ENCODE measurements around the gene WNT9A.
A peak's percentile ranks its signal among the peaks of the same experiment; 100 is the strongest.

Gene WNT9A

DNA sequence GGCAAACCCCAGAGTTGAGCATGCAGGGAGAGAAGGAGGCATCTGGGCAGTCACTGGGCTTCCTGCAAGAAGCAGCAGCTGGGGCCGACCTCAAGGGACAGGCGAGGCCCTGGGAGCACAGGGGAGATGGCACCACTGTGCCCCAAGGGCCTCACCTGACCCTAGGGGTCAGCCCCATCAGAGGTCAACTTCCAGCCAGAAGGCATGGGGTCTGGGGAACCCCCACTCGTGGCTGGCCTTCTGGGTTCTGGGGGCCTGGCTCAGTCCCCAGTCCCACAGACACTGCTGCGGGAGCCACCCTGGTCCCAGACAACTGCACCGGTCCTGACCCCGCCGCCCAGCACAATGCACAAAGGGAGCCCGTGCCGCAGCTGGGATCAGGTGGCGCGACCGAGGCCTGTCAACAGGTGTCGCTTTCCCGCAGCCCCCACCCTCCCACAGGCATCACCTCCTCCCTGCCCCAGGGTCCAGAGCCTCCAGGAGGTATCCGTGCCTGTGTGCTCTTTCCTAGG, 6.2 kb downstream of the WNT9A start:
- no peak for DNase-seq

DNA sequence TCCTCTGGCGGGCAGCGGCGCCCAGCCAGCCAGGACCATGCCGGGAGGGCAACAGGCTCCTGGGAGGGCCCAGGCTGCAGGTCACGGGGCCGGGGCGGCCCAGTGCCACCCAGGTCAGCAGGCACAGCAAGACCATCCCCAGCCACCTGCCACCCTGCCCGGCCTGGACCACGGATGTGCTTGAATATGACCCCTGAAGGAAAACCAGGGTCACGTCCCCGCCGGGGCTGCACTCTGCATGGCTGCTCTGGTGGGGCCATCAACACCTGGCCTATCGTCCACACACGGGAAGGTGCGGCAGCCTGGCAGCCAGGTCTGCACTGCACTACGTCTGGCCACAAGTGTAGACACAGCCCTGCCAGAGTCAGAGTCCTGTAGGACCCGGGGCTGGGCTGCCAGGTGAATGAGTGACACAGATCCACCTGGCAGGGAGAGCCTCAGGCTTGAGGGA, 6.9 kb downstream of the WNT9A start:
- DNase-seq, result no peak

DNA sequence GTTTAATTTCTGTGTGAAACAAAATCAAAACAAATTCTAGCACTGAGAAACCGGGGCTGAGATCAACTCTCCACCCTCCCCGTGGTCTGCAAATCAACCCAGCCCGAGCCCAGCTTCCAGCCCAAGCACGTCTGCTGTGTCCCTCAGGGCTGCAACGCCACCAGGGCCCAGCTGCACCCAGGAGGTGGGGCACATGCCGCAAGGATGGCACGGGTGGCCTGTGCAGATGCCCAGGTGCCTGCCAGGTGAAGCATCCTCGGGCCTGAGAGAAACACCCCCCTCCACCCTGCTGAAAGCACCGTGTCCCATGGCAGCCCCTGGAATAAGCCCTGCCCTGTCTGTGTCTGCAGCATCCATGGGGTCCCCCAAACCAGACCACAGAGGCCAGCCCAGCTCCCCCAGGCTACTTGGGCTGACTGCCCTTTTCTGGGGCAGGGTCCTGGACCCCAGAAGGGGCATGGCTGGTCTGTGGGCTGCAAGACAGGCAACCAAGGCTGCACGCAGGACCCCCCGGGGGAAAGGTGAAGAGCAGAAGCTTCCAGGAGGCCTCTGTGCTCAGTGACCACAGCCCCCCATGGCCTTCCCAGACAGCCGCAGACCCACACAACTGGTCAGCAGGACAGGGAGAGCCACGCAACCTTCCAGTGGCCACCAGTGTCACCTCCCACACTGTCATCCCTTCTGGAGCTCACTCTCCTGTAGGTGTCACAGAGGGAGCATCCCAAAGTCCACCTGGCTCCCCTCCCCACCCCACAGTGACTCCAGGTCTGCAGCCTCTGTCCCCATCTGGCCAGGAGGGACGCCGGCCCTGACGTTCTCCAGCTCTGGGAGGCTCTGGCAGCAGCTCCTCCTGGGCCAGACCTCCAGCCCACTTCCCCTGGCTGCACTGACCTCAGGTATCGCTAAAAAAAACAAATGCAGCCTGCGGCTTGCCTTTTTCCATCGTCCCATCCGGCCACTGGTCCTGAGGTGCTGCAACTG, 7.7 kb downstream of the WNT9A start:
- DNase-seq, result no peak

DNA sequence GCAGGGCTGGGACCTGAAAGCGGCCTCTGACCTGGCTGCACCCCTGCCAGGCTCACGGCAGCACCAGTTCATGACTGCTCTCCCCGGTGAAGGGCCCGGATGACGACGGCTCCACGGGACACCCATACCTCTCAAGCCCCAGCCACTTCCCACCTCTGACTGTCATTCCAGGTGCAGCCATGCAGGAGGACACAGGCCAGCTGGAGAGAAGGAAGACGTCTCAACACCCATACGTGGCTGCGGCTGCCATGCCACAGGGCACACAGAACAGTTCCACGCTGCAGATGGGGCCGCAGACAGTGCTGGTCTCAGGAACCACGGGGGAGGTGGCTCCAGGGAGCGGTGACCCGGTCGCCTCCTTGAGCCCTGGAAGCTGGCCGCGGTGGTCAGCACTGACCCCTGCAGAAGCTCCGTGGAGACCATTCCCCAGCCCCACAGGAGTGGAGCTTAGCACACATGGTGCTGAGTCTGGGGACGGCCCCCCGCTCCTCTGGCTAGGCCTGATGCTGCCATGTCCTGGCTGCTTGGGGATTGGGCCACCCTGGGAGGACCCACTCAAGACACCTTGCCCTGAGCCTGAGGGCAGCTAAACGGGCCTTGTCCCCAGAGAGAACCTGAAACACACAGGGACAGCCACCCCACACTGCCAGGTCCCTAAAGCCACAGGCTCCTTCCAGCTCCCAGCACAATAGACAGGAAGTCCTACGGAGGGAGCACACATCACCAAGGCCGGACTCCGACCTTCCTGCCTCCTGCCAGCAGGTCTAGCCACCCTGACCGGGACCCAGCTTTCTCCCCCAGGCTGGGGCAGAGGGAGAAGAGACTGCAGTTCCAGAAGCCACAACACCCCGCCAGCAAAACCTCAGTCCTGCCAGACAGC, 8.6 kb downstream of the WNT9A start:
- no peak for DNase-seq

DNA sequence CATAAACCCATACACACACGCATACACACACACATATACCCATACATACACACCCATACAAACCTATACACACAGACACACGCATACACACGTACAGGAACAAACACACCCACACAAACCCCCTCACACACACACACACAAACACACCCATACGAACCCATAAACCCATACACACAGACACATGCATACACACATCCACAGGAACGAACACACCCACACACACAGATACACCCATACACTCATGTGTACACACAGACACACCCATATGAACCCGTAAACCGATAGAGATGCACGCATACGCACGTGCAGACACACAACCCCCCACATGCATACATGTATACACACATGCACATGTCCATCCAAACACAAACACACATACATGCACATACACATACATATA, 9.5 kb downstream of the WNT9A start:
- DNase-seq, result no peak

DNA sequence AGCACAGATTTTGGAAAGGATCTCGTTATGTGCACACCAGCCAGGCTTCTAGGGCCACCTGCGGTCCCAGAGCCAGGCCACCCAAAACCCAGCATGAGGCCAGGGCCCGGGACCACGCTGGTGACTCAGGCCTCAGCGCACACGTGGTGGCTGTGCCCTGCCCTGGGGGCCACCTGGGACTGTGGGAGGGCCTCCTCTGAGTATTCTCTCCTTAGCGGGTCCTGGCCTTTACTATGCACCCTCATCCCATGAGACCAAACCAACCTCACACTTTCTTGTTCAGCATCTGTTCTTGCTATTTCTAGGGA, 9.9 kb downstream of the WNT9A start:
- DNase-seq, result no peak

DNA sequence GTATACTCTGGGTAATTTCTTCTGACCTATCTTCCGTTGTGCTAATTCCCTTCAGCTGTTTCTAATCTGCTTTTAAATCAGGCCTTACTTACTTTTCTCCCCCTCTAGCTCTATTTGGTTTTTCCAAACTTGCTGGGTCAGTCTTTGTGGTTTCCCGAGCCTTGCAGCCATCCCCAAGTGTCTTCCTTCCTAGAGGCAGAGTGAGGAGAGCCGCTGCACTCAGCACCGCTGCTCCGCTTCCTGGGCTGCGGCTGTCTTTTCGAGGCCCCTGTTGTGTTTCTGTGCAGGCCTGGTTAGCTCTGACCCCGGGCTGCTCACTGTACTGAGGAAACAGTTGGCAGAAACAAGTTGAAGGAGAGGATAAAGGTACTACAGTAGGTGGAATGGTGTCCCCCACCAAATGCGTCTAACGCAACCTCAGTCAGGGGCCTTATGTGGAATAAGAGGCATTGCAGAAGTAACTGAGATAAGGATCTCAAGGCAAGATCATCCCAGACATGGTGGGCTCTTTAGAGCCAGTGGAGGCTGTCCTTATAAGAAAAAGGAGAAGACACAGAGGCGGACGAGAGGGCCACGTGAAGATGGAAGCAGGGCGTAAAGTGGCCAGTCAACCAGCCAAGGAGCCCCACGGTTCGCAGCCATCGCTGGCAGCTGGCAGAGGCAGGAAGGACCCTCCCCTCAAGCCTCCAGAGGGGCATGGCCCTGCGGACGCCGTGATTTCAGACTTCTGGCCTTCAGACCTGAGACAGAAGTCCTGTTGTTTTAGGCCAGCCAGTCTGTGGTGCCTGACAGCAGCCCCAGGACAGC, 10.5 kb downstream of the WNT9A start:
- DNase-seq, result no peak

DNA sequence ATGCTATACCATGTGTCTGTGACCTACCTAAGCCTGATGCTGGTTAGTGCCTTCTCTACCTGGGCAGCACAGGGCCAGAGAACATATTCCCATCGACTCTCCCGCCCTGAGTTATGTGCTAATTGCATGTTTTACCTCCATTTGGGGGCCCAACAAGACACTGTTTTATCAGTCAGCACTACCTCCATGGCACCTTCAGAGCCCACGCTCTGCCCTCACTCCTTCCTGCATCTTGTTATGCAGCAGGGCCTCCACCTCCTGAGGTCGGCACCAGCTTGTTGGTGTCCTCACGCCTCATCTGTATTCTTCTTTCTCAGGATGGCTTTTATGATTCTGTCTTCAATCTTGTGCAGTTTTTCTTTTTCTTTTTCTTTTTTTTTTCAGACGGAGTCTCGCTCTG, 11.9 kb downstream of the WNT9A start:
- DNase-seq, result no peak

DNA sequence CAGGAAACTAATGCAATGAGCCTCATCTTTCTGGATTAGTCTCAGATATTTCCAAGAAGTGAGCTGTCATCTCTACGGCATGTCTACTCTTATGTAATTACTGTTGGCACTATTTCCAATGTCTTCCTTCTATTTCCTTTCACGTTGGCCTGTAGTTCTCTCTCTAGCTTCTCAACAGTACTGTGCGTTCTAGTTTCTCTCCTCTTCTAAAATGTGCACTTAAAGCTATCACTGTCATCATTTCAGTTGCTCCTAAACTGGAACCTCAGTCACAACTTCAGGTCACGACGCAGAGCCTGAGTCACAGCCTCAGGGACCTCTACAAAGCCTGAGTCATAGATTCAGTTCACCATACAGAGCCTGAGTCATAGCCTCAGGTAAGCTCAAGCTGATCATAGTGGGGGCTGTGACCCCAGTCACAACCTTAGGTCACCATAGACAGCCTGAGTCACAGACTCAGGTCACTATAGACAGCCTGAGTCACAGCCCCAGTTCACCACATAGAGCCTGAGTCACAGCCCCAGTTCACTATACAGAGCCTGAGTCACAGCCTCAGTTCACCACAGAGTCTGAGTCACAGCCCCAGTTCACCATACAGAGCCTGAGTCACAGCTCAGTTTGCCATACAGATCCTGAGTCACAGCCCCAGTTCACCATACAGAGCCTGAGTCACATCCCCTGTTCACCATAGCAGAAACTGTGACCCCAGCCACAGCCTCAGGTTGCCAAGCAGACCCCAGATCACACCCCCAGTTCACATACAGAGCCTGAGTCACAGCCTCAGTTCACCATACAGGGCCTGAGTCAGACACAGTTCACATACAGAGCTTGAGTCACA, 13.0 kb downstream of the WNT9A start:
- DNase-seq, result peak; percentile 36 to 47

DNA sequence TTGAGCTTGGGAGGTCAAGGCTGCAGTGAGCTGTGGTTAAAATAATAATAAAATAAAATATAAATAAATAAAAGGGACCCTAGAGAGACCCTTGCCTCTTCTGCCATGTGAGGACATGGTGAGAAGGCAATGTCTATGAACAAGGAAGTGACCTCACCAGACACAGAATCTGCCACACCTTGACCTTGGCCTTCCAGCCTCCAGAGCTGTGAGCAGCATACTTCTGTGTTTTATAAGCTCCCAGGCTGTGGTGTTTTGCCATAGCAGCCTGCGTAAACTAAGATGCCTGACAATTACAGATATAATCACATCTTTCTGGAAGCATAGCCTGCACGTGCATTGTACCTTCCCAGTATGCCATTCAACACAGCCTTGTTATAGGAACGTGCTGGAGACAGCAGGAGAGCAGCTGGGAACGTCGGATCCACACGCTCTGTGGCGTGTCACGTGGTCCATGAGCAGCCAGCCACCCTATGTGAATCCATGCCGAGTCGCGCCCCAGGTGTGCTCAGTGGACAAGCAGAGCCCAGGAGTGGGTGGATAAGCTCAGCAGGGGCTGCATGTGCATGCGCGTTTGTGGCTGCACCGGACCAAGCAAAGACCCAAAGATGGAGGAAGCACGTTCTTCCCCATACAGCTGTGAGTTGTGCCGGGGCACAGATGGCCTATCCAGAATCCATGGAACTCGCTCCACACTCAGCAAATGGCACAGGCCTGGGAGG, 17.8 kb downstream of the WNT9A start:
- DNase-seq, result no peak

DNA sequence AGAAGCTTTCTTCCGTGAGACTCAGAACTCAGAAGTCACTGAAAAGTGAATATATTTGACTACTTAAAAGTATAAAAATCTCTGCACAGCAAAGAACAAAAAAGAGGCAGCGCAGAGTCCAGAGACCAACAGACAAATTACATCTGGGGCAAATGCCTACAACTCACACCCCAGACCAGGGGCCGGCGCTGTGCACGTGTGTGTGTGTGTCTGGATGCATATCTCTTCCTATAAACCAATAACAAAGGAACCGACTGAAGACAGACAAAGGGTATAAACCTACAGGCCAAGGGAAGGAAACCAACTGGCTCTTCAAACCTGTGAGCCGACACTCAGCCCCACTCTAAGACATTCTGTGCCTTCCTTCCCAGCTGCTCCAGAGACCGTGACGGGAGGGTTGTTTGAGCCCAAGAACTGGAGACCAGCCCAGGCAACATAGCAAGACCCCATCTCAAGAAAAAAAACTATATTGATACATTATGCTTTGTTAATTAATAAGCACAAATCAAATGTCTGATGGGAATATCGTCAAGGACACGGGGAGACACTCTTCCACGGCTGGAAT, 18.8 kb downstream of the WNT9A start:
- DNase-seq, result no peak

DNA sequence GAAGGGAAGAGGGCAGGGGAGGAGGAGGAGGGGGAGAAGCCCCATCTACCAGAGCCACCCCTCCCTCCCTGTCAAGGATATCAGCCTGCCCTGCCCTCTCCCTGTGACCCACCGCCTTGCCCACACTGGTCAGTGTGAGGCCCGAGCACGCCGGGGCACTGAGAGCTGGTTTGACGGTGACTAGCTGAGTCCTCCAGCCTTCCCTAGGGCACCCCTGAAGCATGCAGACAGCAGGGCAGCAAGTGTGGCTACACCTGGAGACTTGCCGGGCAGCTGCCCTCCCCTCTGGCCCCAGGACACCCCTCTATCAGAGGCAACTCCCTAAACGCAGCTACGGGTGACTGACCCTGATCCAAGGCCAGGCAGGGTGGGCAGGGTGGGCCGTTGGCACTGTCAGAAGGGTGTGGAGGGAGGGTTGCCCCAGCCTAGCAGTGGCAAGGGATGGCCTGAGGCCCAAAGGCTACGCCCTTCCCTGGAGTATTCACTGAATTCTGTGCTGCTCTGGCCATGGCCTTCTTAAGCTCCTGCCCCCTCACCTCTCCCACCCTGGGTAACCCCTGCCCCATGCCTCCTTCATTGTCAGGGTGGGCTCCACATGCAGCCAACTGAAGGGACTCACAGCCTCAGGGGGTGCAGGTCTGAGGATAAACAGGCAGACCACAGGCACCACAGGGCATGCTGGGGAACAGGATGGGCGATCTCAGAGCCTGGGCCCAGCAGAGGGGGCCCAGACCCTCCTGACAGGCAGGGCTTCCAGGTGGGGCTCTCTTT, 19.6 kb downstream of the WNT9A start:
- no peak for DNase-seq

DNA sequence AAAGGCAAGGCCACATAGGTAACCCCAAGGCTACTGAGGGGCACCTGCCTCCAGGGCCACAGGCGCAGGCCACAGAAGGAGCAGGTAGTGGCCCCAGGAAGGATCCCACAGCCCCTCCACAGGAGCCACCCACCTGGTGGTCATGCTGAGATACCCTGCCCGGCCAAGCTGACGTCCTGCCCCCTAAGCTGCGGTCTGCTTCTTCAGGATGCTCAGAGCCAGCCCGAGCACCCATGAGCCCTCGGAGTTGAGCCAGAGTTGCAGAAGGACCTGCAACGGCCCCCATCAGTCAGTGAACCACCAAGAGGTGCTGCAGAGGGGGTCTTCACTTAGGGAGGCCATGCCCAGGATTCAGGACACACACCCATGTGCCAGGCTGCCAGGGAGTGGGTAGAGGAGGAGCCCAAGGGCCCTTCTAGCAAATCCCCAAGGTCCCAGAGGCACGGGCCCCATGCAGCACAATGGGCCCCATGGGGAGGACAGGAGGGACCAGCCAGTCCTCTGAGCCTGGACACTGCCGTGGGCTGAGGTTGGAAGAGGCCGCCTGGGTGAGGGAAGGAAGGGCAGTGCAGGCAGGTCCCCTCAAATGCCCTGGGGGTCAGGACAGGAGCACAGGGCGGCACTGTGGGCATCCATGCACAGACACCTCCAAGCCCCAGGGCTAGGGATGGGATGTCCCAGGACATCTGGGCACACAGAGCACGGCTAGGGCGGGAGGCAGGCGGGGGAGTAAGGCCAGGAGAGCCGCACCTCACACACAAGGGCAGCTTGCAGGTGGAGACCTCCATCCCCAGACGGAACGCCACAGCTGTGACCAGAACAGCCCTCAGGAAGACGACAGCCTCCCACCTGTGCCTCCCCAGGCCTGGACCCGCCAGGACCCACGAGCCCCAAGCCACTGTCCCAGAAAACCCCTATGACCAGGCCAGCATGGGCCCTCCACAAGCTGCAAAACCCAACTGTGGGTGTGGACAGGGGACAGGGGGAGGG, 20.5 kb downstream of the WNT9A start:
- no peak for DNase-seq

DNA sequence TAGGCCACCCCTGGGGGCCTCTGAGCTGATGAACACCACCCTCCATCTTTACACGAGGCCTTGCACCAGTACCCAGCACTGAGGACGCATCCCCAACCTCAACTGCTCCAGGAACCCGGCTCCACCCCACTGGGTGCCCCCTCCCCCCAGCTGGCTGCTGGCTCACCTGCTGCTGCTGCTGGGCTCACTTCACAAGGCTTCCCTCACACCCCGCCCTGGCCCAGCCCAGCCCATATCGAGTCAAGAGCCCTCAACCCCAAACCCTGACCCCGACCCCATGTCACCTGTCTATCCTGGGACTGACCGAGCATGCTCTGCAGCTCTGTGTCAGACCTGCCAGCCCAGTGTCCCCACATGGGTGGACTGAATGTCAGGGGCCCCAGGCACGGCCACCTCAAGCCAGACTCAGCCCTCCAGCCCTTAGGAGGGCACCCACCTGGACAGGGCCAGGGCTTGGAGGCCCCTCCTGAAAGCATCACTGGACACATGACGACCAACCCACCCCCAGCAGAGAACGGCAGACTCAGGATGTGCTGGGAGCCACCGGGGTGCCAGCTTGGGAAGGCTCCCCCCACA, 21.4 kb downstream of the WNT9A start:
- DNase-seq, result no peak

DNA sequence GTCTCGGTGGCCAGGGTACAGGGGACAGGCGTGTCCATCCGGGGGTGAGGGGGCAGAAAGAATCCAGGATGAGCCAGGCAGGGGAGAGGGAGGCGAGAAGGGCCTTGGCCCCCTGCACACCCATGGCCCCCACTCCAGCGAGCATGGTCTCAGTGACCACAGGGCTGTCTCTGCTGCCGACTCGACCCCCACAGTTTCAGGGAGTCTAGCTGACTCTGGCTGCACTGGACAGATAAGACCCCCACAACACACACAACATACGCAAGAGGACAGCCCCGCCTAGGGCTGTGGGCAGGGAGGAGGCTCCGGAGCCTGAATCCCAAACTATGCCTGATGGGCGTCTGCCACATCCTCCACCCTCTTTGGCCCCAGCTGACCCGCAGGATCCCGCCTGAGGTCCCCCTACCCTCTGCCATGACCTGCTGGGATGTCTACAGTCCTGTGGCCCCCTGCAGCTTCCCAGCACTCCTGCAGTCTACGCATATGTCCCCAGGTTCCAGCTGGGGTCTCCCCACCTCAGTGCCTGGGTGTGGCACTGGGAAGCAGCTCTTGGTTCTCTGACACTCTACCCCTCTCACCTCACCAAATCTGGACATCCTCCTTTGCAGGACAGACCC, 22.0 kb downstream of the WNT9A start:
- DNase-seq, result no peak

DNA sequence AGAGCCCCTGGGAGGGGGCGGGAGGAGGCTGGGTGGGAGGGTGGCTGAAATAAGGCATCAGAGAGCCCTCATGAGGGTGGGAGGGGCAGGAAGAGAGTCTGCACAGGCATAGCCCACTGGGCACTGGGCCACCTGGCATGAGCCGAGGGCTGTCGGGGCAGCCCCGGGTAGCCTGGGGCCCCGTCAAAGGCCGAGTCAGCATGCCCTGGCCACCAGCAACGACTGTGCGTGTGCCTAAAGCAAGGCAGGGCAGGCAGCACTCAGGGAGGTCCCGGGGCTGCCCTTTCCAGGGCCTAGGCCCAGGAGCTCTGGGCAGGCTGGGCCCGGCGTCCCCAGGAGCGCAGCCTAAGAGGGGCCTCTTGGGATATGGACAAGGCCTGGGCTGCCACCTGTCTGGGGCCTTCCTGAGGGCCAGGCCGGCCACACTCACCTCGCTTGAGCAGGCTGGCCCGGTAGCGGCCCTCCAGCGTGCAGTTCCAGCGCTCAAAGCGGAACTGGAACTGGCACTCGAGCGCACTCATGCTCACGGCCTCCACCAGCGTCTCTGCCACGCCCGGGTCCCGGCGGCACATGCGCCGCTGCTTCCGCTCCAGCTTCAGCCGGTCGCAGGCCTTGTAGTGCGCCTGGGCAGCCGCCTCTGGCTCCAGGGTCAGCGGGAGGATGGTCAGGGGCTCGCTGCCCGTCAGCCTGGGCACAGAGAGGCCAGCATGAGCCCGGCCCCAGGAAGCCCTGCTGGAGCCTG, 22.7 kb downstream of the WNT9A start:
- no peak for DNase-seq
